Liver (tissue), 9 donors: ENCODE measurements around the gene SMPD3. TPM values are rescaled to one million over a fixed set of nuclear protein-coding genes. Genes with fewer than 3 reads are reported as not detected.

Experiments
- DNase-seq: peaks from one replicate; pipeline ENCODE4 v3.0.0-alpha.2; 2017; ENCODE audit warnings: low spot score
- H3K27ac ChIP-seq, 2 donors: one replicate each; pipeline ENCODE4 v1.7.0; 2013; ENCODE audit warnings: inconsistent platforms in 2 of 2, low read length in 2 of 2, control low read depth in 1 of 2, low read depth in 1 of 2, mild to moderate bottlenecking in 1 of 2
- H3K27me3 ChIP-seq, 4 donors: one replicate each; pipeline versions ENCODE4 v1.6.1 to v1.7.0; 2013; ENCODE audit warnings: low read length in 3 of 4, inconsistent platforms in 1 of 4, mild to moderate bottlenecking in 1 of 4, moderate library complexity in 1 of 4; ENCODE audit not compliant: control insufficient read depth in 4 of 4, insufficient read depth in 4 of 4
- H3K36me3 ChIP-seq, 4 donors: one replicate each; pipeline versions ENCODE4 v1.6.1 to v1.7.0; 2013; ENCODE audit warnings: low read length in 3 of 4, mild to moderate bottlenecking in 3 of 4, low read depth in 1 of 4, moderate library complexity in 1 of 4; ENCODE audit not compliant: control insufficient read depth in 4 of 4, insufficient read depth in 3 of 4
- H3K4me1 ChIP-seq, 4 donors: one replicate each; pipeline versions ENCODE4 v1.6.1 to v1.7.0; 2013; ENCODE audit warnings: low read length in 3 of 4, mild to moderate bottlenecking in 3 of 4, moderate library complexity in 1 of 4; ENCODE audit not compliant: control insufficient read depth in 4 of 4, insufficient read depth in 4 of 4
- H3K4me3 ChIP-seq, 3 donors: one replicate each; pipeline versions ENCODE4 v1.6.1 to v1.7.0; 2013; ENCODE audit warnings: low read length in 3 of 3, control low read depth in 1 of 3, low read depth in 1 of 3, mild to moderate bottlenecking in 1 of 3
- H3K9ac ChIP-seq, 2 donors: one replicate each; pipeline ENCODE4 v1.7.0; 2013; ENCODE audit warnings: low read length in 2 of 2, mild to moderate bottlenecking in 2 of 2, moderate library complexity in 2 of 2, control low read depth in 1 of 2, low read depth in 1 of 2
- H3K9me3 ChIP-seq, 4 donors: one replicate each; pipeline versions ENCODE4 v1.6.1 to v1.7.0; 2013; ENCODE audit warnings: low read length in 3 of 4; ENCODE audit not compliant: control insufficient read depth in 4 of 4
- CTCF ChIP-seq: fragments of 150-350 bp; IDR thresholded peaks from 2 replicates; pipeline ENCODE4 v1.5.1; 2017; ENCODE audit warnings: improper control_type of control experiment, low read depth, low read length; ENCODE audit not compliant: missing input control
- EGR1 ChIP-seq, 2 donors: IDR thresholded peaks; 2 replicates each; pipeline ENCODE4 v1.6.1; 2016 to 2018; ENCODE audit warnings: antibody characterized with exemption in 2 of 2, low read depth in 2 of 2
- FOXA1 ChIP-seq: IDR thresholded peaks from 2 replicates; pipeline ENCODE4 v1.6.1; 2016; ENCODE audit warnings: antibody characterized with exemption
- FOXA2 ChIP-seq: IDR thresholded peaks from 2 replicates; pipeline ENCODE4 v1.6.1; 2016; ENCODE audit warnings: antibody characterized with exemption
- GABPA ChIP-seq, 2 donors: IDR thresholded peaks in 1 of 2; conservative IDR thresholded peaks in 1 of 2; 2 replicates each; pipeline ENCODE4 v1.6.1; 2016; ENCODE audit warnings: antibody characterized with exemption in 2 of 2, mild to moderate bottlenecking in 1 of 2, moderate library complexity in 1 of 2
- HNF4A ChIP-seq, 2 donors: conservative IDR thresholded peaks; 2 replicates each; pipeline ENCODE4 v1.6.1; 2016; ENCODE audit warnings: antibody characterized with exemption in 2 of 2, mild to moderate bottlenecking in 2 of 2
- HNF4G ChIP-seq: IDR thresholded peaks from 2 replicates; pipeline ENCODE4 v1.6.1; 2016; ENCODE audit warnings: antibody characterized with exemption
- JUND ChIP-seq, 2 donors: IDR thresholded peaks; 2 replicates each; pipeline ENCODE4 v1.6.1; 2016; ENCODE audit warnings: antibody characterized with exemption in 2 of 2
- MAX ChIP-seq: IDR thresholded peaks from 2 replicates; pipeline ENCODE4 v1.6.1; 2016; ENCODE audit warnings: antibody characterized with exemption
- NR2F2 ChIP-seq: IDR thresholded peaks from 2 replicates; pipeline ENCODE4 v1.6.1; 2016; ENCODE audit warnings: antibody characterized with exemption
- RAD21 ChIP-seq, 2 donors: IDR thresholded peaks; 2 replicates each; pipeline ENCODE4 v1.6.1; 2016; ENCODE audit warnings: antibody characterized with exemption in 2 of 2, mild to moderate bottlenecking in 2 of 2
- REST ChIP-seq: IDR thresholded peaks from 2 replicates; pipeline ENCODE4 v1.6.1; 2016; ENCODE audit warnings: antibody characterized with exemption, mild to moderate bottlenecking
- RXRA ChIP-seq, 2 donors: IDR thresholded peaks; 2 replicates each; pipeline ENCODE4 v1.6.1; 2017 to 2018; ENCODE audit warnings: antibody characterized with exemption in 2 of 2, mild to moderate bottlenecking in 1 of 2
- SP1 ChIP-seq: IDR thresholded peaks from 2 replicates; pipeline ENCODE4 v1.6.1; 2018; ENCODE audit warnings: antibody characterized with exemption, mild to moderate bottlenecking
- TAF1 ChIP-seq: conservative IDR thresholded peaks from 2 replicates; pipeline ENCODE4 v1.6.1; 2016; ENCODE audit warnings: antibody characterized with exemption, mild to moderate bottlenecking
- YY1 ChIP-seq: IDR thresholded peaks from 2 replicates; pipeline ENCODE4 v1.6.1; 2016; ENCODE audit warnings: antibody characterized with exemption, mild to moderate bottlenecking
- ZBTB33 ChIP-seq: IDR thresholded peaks from 2 replicates; pipeline ENCODE4 v1.6.1; 2016; ENCODE audit warnings: antibody characterized with exemption
- WGBS: extraction: QIAGEN DNeasy Blood & Tissue Kit; methylation state at CpG from one replicate; pipeline ENCODE4 v1.1.7; 2013; 5-methylcytosine and 5-hydroxymethylcytosine counted together
- polyA plus RNA-seq, 2 donors: library from polyadenylated mRNA; stranded (reverse) in 1 of 2; unstranded in 1 of 2; fragments of 200-250 nt in 1 of 2; fragments of >200 nt in 1 of 2; fragmentation: Nextera tagmentation in 1 of 2; extraction: Ambion mirVana in 1 of 2; gene quantifications; one replicate each; pipeline versions ENCODE4 v1.2.1 to v1.2.3, GENCODE V29; 2013 to 2015
- total RNA-seq, 2 donors: library from RNA; depleted of rRNA; stranded (reverse); fragments of >200 nt; gene quantifications; one replicate each; pipeline ENCODE4 v1.2.3, GENCODE V29; 2014
- TF ChIP-seq, protein P1 (sequence below): IDR thresholded peaks from 2 replicates; pipeline ENCODE4 v1.6.1; 2016; ENCODE audit warnings: antibody characterized with exemption
- donor health status: healthy.
- donor health status: healthy.
- donor health status: healthy.
- donor health status: healthy.
- donor health status: healthy.

SMPD3 gene
- total and polyA plus RNA-seq, 4 donors = 0.33 to 10.6 (median 2.7) TPM

DNA sequence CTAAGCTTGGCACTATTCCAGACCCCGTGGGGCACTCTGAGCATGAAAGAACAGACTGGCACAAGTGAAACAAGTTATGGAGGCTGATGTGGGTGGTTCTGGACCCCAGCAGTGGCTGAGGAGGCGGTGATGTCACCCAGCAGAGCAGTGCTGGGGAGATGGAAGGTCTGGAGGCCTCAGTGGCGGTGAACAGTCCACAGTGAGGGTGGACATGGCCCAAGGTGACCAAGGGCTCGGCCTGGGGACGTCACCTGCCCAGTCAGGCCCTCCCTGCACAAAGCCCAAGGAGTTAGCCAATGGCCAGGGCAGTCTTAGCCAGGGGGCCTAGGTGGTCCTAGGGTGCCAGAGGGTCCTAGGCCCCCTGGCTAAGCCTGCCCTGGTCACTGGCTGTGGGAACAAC lies 24.5 kb downstream of the SMPD3 start:
- DNase-seq = no peak
- 86% methylated on average over 5 of the region's 5 CpGs for WGBS
- H3K4me1 ChIP-seq = no peaks in the 10 kb centered on the region

More for the DNA sequence above, 24.5 kb downstream of the SMPD3 start:
- H3K4me3 ChIP-seq = no peak overlapping the region
- H3K27me3 ChIP-seq = no peaks in the 10 kb centered on the region
- TF ChIP-seq EGR1 (IDR thresholded peaks at IDR 0.05; ENCODE audit: low read depth in 2 of 2) (no peak), MAX (no peak), HNF4A (conservative IDR thresholded peaks at IDR 0.05) (no peak), FOXA1 (no peak), HNF4G (no peak), FOXA2 (no peak), CTCF (no peak), NR2F2 (no peak), SP1 (no peak), RAD21 (IDR thresholded peaks at IDR 0.05) (no peak), GABPA (IDR thresholded peaks at IDR 0.05 in 1 of 2, conservative IDR thresholded peaks at IDR 0.05 in 1 of 2) (no peak), RXRA (IDR thresholded peaks at IDR 0.05) (no peak), TAF1 (no peak), ZBTB33 (no peak), JUND (IDR thresholded peaks at IDR 0.05) (no peak), YY1 (no peak), REST (no peak)
- TF ChIP-seq, protein P1, sequence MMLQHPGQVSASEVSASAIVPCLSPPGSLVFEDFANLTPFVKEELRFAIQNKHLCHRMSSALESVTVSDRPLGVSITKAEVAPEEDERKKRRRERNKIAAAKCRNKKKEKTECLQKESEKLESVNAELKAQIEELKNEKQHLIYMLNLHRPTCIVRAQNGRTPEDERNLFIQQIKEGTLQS = no peak
- no peak overlapping the region for H3K27ac ChIP-seq
- H3K36me3 ChIP-seq = no peaks in the 10 kb centered on the region
- H3K9me3 ChIP-seq = no peaks in the 10 kb centered on the region
- no peak overlapping the region for H3K9ac ChIP-seq
